ENCODE results near the gene EVA1A.

Gene EVA1A

GRCh38 chr2:75563591-75563990 lies 2.9 kb upstream of the EVA1A start:
- no peak for DNase-seq (ENCODE audit: low read depth in 3 of 3)

GRCh38 chr2:75562513-75562864 lies 1.8 kb upstream of the EVA1A start:
- no peak for DNase-seq (ENCODE audit: low read depth in 3 of 3)

- no peak for DNase-seq (ENCODE audit: low read depth in 3 of 3)
These were observed 1.1 kb upstream of the EVA1A start for GRCh38 chr2:75561566-75562512.

- DNase-seq (ENCODE audit: low read depth in 3 of 3) = no peak
These were observed 544 bp downstream of the EVA1A start for GRCh38 chr2:75560022-75560767.

- DNase-seq (ENCODE audit: low read depth in 3 of 3) = no peak
These were observed 1.1 kb downstream of the EVA1A start for GRCh38 chr2:75559680-75560021.

GRCh38 chr2:75558786-75559679 lies 1.7 kb downstream of the EVA1A start:
- no peak for DNase-seq (ENCODE audit: low read depth in 3 of 3)

- no peak for DNase-seq (ENCODE audit: low read depth in 3 of 3)
These were observed 2.6 kb downstream of the EVA1A start for GRCh38 chr2:75558136-75558535.

GRCh38 chr2:75557474-75558133 lies 3.1 kb downstream of the EVA1A start:
- no peak for DNase-seq (ENCODE audit: low read depth in 3 of 3)

- no peak for DNase-seq (ENCODE audit: low read depth in 3 of 3)
These were observed 3.9 kb downstream of the EVA1A start for GRCh38 chr2:75556679-75557366.

- DNase-seq (ENCODE audit: low read depth in 3 of 3) = no peak
These were observed 5.0 kb downstream of the EVA1A start for GRCh38 chr2:75555701-75556100.

GRCh38 chr2:75553935-75554531 lies 6.7 kb downstream of the EVA1A start:
- DNase-seq (ENCODE audit: low read depth in 3 of 3) = no peak

- no peak for DNase-seq (ENCODE audit: low read depth in 3 of 3)
These were observed 8.5 kb downstream of the EVA1A start for GRCh38 chr2:75552222-75552621.

- DNase-seq (ENCODE audit: low read depth in 3 of 3) = no peak
These were observed 9.3 kb downstream of the EVA1A start for GRCh38 chr2:75551434-75551833.

- no peak for DNase-seq (ENCODE audit: low read depth in 3 of 3)
These were observed 11.1 kb downstream of the EVA1A start for GRCh38 chr2:75549401-75550253.

GRCh38 chr2:75548036-75548573 lies 12.6 kb downstream of the EVA1A start:
- DNase-seq (ENCODE audit: low read depth in 3 of 3) = no peak

- DNase-seq (ENCODE audit: low read depth in 3 of 3) = no peak
These were observed 13.2 kb downstream of the EVA1A start for GRCh38 chr2:75547345-75548035.

- no peak for DNase-seq (ENCODE audit: low read depth in 3 of 3)
These were observed 14.8 kb downstream of the EVA1A start for GRCh38 chr2:75545922-75546321.

GRCh38 chr2:75545387-75545786 lies 15.4 kb downstream of the EVA1A start:
- DNase-seq (ENCODE audit: low read depth in 3 of 3) = no peak

- no peak for DNase-seq (ENCODE audit: low read depth in 3 of 3)
These were observed 17.3 kb downstream of the EVA1A start for GRCh38 chr2:75543446-75543845.

Data from stimulated activated CD4-positive, alpha-beta T cell treated with anti-CD3 and anti-CD28 coated beads, TNF-alpha, amount 100 ng/mL, for 48 hours (primary cell).